Activated CD4-positive, CD25-positive, alpha-beta regulatory T cell treated with anti-CD3 and anti-CD28 coated beads, Interleukin-2, amount 50 U/mL, for 24 hours (primary cell): ENCODE data around the gene PRR7.

Experiments used
- ATAC-seq, 2 donors: fragments of 150-1000 bp; cut with Tn5 transposase; one replicate each; pipeline ENCODE4 v1.10.0; 2021; ENCODE audit warnings: mild to moderate bottlenecking in 1 of 2, moderate library complexity in 1 of 2

Gene PRR7

GRCh38 chr5:177437623-177438022 is 9.0 kb upstream of the PRR7 start:
- ATAC-seq = no peak

- ATAC-seq = no peak
Observed at GRCh38 chr5:177438468-177438867, 8.1 kb upstream of the PRR7 start.

GRCh38 chr5:177439518-177440053 is 7.0 kb upstream of the PRR7 start:
- no peak for ATAC-seq

- peak; percentile 58 to 69 for ATAC-seq
Observed at GRCh38 chr5:177440211-177440989, 6.2 kb upstream of the PRR7 start.

GRCh38 chr5:177440990-177441780 is 5.4 kb upstream of the PRR7 start:
- ATAC-seq = no peak

- no peak for ATAC-seq
Observed at GRCh38 chr5:177442066-177442826, 4.4 kb upstream of the PRR7 start.

GRCh38 chr5:177443144-177443983 is 3.2 kb upstream of the PRR7 start:
- no peak for ATAC-seq

- ATAC-seq = no peak
Observed at GRCh38 chr5:177444106-177445051, 2.2 kb upstream of the PRR7 start.

- no peak for ATAC-seq
Observed at GRCh38 chr5:177445052-177445916, 1.3 kb upstream of the PRR7 start.

- ATAC-seq = no peak
Observed at GRCh38 chr5:177445917-177446199, 756 bp upstream of the PRR7 start.

- peak; percentile 25 for ATAC-seq
Observed at GRCh38 chr5:177447066-177447610, 524 bp downstream of the PRR7 start.

GRCh38 chr5:177447611-177448243 is 1.1 kb downstream of the PRR7 start:
- ATAC-seq = no peak

GRCh38 chr5:177448244-177448950 is 1.8 kb downstream of the PRR7 start:
- ATAC-seq = no peak

GRCh38 chr5:177449140-177450061 is 2.8 kb downstream of the PRR7 start:
- ATAC-seq = no peak

GRCh38 chr5:177450667-177451424 is 4.2 kb downstream of the PRR7 start:
- ATAC-seq = no peak
